ENCODE measurements around the gene PUM1. TPM values are rescaled to one million over a fixed set of nuclear protein-coding genes. Genes with fewer than 3 reads are reported as not detected.
A peak's percentile ranks its signal among the peaks of the same experiment; 100 is the strongest.
"Not testable (repeated sequence)": the region's sequence is repeated elsewhere in the genome, so short reads cannot be mapped to it uniquely, and the experiment has no call there.

PUM1 gene
- total RNA-seq, 1 donor from 2014 or later: 69.4 TPM

DNA sequence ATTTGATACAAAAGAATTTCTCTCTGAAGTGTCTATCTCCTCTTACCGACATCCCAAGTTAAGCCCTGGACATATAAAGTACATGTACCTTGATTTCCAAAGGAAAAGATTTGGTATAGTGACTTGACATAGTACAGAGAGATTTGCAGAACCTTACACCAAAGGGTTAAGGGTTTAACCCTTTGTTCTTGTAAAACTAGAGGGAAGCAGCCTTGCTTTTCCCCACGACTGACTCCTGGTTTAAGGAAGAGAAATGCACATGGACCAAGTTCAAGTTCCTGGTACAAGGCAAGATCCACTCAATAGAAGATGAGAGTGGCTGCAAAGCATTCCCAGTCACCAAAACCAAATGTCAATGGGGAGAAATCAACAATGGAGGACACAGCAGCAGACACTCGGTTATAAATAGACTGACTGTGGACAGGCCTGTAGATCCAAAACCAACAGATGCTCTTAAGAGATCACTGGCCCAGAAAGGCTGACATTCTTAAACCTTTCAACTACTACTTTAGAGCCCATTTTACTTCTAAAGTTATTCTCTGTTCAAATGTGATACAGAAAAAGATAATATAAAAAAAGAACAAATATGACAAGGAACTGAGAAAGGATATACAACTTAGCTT, 69.4 kb downstream of the PUM1 start:
- no peak for DNase-seq (ENCODE audit: low read depth, low spot score)

DNA sequence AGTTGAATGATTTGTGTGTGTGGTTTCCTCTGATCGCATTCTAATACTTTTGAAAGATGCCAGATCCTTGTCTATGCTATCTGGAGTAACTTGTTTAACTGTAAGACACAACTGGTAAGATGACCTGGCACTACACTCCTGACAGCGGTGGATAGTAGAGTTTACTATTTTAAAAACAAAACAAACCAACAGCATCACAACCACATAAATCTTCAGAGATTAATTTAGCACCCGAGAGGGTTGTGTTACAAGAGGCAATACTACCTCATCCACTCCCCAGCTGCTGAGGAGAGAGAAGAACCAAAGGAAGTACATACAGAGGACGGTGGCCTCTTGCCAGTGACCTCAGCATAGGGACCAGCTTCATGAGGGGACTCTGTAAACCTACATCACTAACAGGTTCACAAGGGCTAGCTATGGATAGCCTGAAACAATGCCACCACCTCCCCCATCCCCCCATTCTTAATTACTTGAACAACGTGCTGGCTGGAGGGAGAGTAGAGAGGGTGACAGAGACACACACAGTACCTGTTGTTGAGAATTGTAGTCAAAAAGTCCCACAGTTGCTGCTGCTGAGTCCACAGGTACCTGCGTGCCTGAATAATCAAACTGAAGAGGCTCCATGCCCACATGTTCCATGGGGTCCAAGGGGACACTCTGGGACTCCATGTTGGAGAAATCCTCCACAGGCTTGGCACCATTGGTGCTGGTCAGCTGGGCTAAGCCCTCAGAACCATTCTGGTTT, 73.5 kb downstream of the PUM1 start:
- no peak for DNase-seq (ENCODE audit: low read depth, low spot score)

DNA sequence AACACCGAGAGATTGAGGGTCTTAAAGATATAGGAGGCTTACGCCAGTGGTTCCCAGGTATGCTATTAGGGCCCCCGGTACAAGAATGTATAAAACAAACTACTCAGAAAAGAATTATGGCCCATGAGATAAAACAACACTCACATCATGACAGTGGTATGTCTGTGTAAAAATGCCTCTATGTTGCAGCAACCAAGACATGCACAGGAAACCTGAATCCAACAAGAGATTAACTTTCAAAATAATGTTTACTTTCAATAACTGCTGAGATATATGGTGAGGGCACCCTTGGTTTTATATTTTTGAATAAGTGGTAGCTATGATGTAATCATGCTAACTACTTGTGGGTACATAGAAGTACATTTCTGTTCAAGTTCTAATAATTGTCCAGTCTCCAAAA, 74.9 kb downstream of the PUM1 start:
- no peak for DNase-seq (ENCODE audit: low read depth, low spot score)

DNA sequence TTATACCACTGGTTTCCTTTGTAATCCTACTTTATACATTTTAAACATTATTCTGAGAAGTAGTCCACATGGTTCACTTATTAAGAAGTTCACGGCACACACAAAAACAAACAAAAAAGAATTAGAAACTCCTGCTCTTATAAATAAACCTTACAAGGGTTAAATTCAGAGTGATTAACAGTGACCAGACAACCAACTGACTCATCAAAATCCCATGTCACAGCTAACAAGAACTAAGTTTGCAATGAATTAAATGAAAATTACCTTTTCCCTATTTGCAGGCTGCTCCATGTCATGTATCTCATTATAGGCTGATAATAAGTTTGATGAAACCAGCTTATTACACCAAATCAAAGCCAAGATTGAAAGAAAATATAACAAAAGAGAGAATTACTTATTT, 77.5 kb downstream of the PUM1 start:
- DNase-seq (ENCODE audit: low read depth, low spot score): no peak

DNA sequence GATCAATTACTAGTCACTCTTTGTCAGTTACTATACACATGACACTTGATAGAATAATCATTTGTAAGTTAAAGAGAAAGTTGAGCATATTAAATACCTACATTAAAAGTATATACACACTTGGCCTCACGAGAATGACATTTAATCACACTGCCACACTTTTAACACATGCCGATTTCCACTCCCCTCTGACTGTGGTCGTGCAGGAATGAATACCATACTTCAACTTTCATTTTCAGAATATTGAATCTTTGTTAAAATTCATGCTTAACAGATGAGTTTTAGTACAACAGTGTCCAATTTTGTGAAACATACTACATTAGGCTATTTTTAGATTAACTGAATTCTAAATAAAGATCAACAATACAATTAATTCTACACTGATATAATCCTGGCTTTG, 78.8 kb downstream of the PUM1 start:
- DNase-seq (ENCODE audit: low read depth, low spot score): no peak

DNA sequence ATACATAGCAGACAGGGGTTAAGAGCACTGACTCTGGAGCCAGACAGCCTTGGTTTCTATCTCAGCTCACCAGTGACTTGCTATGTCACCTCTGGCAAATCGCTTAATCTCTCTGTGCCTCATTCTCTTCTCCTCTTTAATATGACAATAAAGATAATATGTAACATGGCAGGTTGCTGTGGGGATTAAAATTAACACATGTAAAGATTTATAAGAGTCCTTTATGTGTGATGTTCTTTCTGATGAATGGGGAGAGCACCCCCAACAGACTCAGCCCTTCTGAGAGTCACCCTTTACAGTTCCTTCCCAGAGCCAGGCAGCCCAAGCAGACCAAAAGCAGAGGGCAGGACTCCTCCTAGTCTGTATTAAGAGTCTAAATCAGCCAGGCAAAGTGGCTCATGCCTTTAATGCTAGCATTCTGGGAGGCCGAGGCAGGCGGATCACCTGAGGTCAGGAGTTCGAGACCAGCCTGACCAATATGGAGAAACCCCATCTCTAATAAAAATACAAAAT, 80.5 kb downstream of the PUM1 start:
- DNase-seq (ENCODE audit: low read depth, low spot score): no peak

DNA sequence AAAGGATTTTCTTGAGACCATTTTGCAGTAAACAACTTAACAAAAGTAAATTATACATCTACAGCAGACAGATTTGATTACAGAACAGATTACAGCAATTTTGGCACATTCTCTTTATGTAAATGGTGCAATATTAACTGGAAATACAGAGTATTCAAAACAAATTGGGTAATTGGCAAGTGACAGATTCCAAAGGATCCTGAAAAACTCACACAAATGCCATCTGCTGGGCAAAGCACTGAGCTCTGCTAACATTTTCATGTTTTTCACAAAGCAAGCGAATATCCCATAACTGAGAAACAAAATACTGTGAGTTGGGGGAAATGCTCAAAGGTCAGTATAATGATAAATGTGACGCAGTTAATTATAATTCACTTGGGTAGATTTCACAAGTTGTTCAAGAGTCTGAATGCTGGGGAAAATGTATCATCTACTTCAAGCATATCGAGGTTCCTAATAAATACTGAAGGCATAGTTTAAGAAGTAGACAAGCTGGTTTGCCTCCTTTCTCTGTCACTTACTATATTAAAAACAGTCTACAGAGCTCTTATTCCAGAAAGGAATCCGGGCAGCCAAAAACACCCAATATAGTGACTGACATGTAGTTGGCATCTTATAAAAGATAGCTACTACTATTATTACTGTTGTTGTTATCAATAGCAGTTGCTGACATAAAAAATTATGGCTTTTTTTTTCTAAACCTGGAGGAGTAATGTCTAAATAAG, 81.2 kb downstream of the PUM1 start:
- DNase-seq (ENCODE audit: low read depth, low spot score): no peak

DNA sequence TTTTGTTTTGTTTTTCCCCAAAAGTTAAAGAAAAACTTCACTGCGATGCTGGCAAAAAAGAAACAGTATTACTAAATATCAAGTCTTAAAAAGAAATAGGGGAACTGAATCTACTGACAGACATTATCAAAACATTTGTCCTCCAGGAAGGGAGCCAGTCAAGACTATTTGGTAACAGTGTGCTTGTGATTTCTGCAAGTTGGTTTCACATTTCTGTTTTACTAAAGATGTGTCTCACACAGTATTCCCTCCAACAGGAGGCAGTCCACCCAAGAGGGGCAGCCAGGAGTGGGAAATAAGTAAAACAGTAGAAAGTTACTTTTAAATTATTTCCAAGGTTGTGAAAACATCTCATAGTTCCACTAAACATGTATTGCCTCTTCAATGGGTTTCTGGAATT, 82.6 kb downstream of the PUM1 start:
- no peak for DNase-seq (ENCODE audit: low read depth, low spot score)

DNA sequence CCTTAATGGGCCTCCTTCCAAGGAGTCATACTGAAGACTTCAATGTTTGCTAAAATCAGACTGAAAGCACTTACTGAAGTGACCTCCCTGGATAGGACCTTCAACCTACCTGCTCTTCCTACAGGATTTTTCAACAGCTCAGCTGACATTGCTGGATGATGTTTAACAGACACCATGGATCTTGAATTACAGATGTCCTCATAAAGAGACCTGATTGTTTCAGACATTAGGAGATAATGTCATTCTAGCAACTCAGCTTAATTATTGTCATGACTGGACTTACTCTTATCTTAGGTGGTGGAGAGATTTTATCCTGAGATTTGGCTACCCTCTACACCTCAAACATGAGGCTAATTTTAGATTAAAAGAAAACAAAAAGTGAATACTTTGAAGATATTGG, 83.1 kb downstream of the PUM1 start:
- DNase-seq (ENCODE audit: low read depth, low spot score): no peak

DNA sequence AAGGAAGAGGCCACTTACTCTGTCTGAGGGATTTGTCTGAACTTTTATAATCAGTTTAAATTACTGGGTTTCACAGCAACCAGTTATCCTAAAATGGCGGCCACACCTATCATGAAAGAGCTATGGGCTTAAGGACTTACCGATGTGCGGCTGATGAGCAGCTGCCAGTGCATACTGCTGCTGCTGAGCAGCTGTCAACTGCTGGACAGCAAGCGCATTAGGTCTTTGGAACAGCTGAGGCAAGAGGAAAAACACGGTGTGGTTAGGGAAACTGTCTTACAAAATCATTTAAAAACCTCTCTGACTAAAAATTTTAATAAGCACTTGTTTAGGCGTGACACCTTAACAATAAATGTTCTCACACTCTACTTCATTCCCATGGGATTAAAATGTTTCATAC, 84.3 kb downstream of the PUM1 start:
- no peak for DNase-seq (ENCODE audit: low read depth, low spot score)

DNA sequence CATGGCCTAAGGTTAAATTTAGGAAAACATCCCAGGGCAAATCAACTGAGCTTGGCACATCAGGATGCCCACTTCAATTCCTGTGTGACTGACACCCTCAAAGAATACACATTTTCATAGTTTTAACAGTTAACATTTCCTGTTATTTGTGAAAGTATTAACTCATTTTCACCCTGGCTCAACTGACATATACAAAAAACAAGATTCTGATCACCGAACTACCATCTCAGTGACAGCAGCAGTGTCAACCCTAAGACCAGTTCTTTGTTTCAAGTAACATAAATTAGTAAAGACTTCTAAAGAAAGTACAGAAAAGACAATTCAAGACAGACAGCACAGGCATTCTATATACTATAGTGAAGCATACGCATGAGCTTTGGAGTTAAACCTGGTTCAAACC, 88.0 kb downstream of the PUM1 start:
- no peak for DNase-seq (ENCODE audit: low read depth, low spot score)

DNA sequence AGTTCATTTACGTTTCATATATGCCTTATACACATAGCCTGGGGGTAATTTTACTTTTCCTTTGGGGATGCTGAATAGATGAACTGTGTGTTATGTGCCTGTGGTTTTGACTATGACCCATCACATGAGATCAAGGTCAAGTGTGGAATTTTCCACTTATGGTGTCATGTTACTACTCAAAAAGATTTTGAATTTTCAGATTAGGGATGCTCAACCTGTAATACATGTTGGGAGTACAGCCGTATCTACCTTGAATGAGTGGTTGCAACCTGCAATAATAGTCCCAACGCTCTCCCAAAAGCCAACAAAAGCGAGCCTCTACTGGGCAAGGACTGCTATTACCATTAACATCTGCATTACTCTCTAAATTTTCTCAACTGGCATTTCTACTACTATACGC, 88.4 kb downstream of the PUM1 start:
- no peak for DNase-seq (ENCODE audit: low read depth, low spot score)

DNA sequence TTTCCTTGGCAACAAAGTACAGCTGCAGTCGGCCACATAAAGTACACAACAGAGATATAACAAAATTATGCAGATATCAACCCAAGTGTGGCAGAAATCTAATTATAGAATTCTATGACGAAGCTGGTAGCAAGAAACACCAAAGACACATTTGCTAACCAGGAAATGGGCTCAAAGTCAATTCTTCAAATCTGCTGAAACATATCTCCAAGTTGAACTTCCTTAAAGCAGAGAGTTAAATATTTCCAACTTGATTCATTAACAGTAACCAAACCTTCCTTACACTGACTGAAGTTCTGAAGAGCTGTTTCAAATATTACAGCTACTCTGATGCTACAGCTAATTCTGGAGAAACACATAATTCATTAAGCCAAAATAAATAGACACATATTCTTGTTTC, 89.4 kb downstream of the PUM1 start:
- no peak for DNase-seq (ENCODE audit: low read depth, low spot score)

DNA sequence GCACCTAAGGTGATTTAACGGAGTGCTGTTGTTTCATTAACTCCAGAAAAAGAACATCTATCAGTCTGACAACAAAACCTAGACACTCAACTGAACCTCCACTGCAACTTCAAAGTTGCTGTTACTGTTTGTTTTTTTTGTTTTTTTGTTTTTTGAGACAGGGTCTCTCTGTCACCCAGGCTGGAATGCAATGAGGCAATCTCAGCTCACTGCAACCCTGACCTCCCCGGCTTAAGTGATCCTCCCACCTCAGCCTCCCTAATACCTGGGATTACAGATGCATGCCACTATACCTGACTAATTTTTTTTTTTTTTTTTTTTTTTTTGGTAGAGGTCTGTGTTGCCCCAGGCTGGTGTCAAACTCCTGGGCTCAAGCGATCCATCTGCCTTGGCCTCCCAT, 90.3 kb downstream of the PUM1 start:
- no peak for DNase-seq (ENCODE audit: low read depth, low spot score)

DNA sequence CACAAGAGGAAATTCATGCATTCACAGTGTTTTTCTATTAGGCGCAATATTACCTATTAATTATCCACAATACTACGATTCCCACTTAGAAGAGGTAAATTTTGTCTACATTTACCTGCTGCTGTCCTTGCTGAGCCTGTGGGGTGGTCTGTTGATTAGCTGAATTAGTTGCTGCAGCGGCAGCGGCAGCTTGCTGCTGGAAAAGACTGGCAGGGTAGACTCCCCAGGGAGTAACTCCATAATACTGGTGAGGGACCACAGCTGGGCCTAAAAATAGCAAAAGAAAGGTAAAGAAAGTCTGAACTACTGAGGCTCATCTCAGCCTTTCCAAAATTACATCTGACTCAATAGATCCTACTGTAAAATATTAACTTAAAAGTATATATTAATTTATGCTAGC, 91.0 kb downstream of the PUM1 start:
- no peak for DNase-seq (ENCODE audit: low read depth, low spot score)

DNA sequence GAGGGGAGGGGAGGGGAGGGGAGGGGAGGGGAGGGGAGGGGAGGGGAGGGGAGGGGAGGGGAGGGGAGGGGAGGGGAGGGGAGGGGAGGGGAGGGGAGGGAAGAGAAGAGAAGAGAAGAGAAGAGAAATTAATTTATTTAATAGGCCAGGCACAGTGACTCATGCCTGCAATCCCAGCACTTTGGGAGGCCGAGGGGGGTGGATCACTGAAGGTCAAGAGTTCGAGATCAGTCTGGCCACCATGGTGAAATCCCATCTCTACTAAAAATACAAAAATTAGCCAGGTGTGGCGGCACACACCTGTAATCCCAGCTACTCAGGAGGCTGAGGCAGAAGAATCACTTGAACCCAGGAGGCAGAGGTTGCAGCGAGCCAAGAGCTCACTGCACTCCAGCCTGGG, 93.2 kb downstream of the PUM1 start:
- DNase-seq (ENCODE audit: low read depth, low spot score): not testable (repeated sequence)

DNA sequence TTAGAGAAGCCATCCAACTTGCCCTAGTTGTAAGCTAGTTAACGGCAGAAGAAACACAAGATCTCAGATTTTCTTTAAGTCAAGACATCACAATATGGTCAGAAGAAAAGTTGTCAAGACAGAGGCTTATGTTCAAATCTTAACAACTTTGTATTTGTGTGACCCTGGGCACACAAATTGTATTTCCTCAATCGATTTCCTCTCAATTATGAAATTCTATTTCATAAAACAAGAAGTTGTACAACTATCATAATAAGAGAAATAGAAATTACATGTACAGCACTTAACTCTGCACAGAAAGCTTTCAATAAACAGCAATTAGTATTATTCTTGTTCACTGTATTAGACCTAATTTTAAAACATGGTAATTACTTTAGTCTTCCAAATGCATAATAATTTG, 94.0 kb downstream of the PUM1 start:
- DNase-seq (ENCODE audit: low read depth, low spot score): no peak

DNA sequence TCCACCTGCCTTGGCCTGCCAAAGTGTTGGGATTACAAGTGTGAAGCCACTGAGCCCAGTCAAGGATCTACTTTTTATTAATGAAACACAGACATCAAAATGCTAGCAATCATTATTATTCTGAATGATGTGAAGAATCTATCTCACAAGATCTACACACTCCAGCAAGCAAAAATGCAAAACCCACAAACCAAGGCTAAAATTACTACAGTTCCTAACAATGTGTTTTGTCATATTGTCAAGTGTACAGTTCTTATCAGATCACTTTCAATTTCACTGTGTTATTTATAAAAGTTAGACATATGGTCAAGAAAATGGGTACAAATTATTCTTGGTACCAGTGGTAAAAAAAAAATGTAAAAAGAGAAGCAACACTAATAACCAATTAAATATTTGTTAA, 95.6 kb downstream of the PUM1 start:
- no peak for DNase-seq (ENCODE audit: low read depth, low spot score)

DNA sequence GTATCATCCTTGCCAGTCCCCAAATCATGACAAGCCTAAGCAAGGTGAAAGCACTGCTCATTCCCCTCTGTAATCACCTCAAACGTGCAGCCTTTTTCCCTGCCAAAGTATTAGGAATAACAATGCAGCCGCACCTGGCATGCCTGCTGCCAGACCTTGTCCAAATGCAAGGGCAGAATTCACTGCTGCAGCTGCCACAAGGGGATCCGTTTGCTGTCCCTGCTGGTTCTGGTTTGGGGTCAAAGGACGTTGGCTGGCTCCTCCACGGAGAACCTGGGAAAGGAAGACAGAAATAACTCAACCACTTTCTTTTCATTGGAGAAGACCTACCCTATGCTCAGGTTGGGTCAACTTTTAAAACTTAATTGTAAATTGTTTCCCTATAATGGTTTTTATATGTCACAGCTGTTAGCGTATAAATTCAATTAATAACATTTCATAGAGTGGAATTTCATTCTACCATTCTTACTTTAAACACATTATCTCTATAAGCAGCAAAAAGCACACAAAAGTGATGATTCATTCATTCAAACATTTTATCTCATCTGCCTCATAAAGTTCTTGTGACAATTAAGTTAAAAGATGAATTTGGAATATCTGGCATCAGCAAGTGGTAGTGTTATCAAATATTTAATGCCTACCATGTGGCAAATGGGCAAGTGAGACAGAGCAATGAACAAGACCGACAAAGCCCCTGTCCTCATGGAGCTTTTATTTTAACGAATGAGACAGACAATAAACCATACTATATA, 97.1 kb downstream of the PUM1 start:
- no peak for DNase-seq (ENCODE audit: low read depth, low spot score)

DNA sequence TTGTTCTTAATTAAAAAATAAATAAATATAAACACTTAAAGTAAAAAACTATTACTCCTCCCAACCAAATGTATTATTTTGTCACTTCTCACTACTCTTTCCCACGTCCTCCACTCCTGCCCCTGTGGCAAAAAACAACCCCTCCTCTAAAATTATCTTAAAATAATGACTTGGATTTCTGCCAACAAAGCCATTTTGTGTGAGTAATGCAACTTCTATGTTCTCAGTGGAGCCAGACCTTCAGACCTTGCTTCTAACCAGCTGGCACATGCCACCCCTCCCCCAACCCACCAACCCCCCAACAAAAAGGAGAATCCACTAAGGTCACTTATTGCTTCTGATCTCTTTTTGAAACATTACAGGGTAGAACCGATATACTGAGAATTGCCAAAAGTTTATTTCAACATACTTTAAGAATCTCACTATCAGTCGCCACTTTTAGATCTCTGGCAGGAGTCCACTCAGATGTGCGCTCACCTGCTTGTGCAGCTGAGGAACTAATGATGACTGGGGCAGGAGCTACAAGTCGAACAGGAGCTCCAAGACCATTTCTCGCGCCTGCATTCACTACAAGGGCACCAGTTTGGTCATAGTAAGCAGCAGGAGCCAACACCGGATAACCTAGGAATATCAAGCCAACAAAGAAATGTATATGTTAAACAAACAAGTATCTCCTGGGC, 98.7 kb downstream of the PUM1 start:
- DNase-seq (ENCODE audit: low read depth, low spot score): peak; percentile 59

DNA sequence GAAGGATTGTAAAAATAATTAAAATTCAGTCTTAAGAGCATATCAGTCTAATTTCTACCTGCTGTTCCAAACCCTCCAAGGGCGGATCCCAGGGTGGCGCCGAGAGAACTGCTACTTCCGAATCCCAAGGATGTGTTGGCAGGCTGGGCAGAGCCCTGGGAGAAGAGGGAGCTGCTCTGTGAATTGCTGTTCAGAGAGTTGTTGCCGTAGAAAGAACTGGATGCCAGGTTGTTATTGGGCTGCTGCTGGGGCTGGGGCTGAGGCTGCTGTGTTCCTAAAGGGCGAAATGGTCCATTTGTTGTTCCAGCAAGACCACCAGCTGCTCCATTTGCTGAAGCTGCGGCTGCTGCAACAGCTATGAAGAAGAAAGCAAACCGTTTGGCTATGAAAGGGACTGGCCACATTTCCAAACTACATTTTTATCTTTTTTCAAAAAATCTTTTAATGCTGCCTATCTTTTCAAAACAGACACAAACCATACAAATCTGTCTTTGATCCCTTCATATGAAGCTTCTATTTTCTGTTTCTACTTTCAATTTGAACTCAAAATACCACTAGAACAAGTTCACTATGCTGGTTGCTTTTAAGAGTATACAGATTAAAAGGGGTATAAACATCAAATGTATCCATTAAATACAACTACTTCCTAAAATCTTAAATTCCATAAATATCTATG, 99.5 kb downstream of the PUM1 start:
- DNase-seq (ENCODE audit: low read depth, low spot score): no peak
